ENCODE results near the gene ZC3HAV1L.

GRCh38 chr7:139078399-139078798, 42.6 kb upstream of the ZC3HAV1L start:
- TF ChIP-seq CTCF (IDR thresholded peaks at IDR 0.05; ENCODE audit: low read length) = no peak
- no peak for TF ChIP-seq EZH2 (IDR thresholded peaks at IDR 0.05; ENCODE audit: borderline replicate concordance, low read length)

Measured in OCI-LY1 (cell line).